Ovary (tissue), 9 donors: ENCODE results near the gene EDAR. TPM values are rescaled to one million over a fixed set of nuclear protein-coding genes. Genes with fewer than 3 reads are reported as not detected.

Experiments used
- DNase-seq, 5 donors: peaks; one replicate each; pipeline ENCODE4 v3.0.0-alpha.2; 2019 to 2020
- H3K27ac ChIP-seq, 2 donors: fragments of 200-600 bp; one replicate each; pipeline versions ENCODE4 v1.5.1 to v1.8.0; 2019 to 2022
- H3K27me3 ChIP-seq: fragments of 200-600 bp; one replicate; pipeline ENCODE4 v1.8.0; 2022
- H3K36me3 ChIP-seq: fragments of 200-600 bp; sonication (generic); one replicate; pipeline ENCODE4 v1.5.1; 2019
- H3K4me1 ChIP-seq: one replicate; pipeline ENCODE4 v1.8.1; 2013; ENCODE audit warnings: mild to moderate bottlenecking, moderate library complexity; ENCODE audit not compliant: insufficient read depth
- H3K4me3 ChIP-seq: fragments of 200-600 bp; sonication (generic); one replicate; pipeline ENCODE4 v1.5.1; 2017
- H3K9me3 ChIP-seq, 2 donors: fragments of 200-600 bp in 1 of 2; sonication (generic) in 1 of 2; one replicate each; pipeline versions ENCODE4 v1.5.1 to v1.8.1; 2013 to 2019; ENCODE audit warnings: mild to moderate bottlenecking in 1 of 2, moderate library complexity in 1 of 2
- EP300 ChIP-seq: sonication (generic); formaldehyde crosslinking; IDR thresholded peaks from one replicate; pipeline ENCODE4 v1.6.1; 2017; ENCODE audit warnings: antibody characterized with exemption
- POLR2A ChIP-seq: fragments of 450-650 bp; IDR thresholded peaks from one replicate; pipeline ENCODE4 v1.6.1; 2017; ENCODE audit warnings: antibody characterized with exemption, mild to moderate bottlenecking, moderate library complexity
- WGBS, 3 donors: extraction: QIAGEN DNeasy Blood & Tissue Kit in 1 of 3; methylation state at CpG; one replicate each; pipeline versions ENCODE4 v1.1.5 to v1.1.7; 2013 to 2017; 5-methylcytosine and 5-hydroxymethylcytosine counted together
- intact Hi-C, 4 donors: fragments of 100-400 bp; cut with DNase I; formaldehyde crosslinking; loops; one replicate each; pipeline versions ENCODE4 v1.11.0 to v1.15.1; 2022 to 2023
- polyA plus RNA-seq, 2 donors: library from polyadenylated mRNA; stranded (reverse); fragments of 200-250 nt in 1 of 2; fragments of 350-450 nt in 1 of 2; fragmentation: Illumina TruSeq in 1 of 2; extraction: RNeasy Lipid Tissue Mini Kit (QIAGEN cat#74804) in 1 of 2; gene quantifications; one replicate each; pipeline ENCODE4 v1.2.3, GENCODE V29; 2013 to 2014
- total RNA-seq, 7 donors: library from RNA; depleted of rRNA in 2 of 7; stranded (reverse); fragments of >200 nt in 2 of 7; fragmentation: NEBNext Ultra II Directional in 3 of 7; extraction: Animal tissue kit (Norgen Biotek cat#: 25700) in 3 of 7; gene quantifications; one replicate each; pipeline versions ENCODE4 v1.1.0 to v1.2.4, GENCODE V29; 2016 to 2023
- TF ChIP-seq, protein P1 (sequence below), 3 donors: fragments of 450-650 bp in 2 of 3; fragments of 200-600 bp in 1 of 3; IDR thresholded peaks; one replicate each; pipeline versions ENCODE4 v1.5.1 to v1.8.0; 2016 to 2022; ENCODE audit warnings: antibody characterized with exemption in 3 of 3, mild to moderate bottlenecking in 1 of 3
- donor health status: DM: no; HTN: no; CAD: no; lungs with moderate emphysema.
- donor health status: DM: no; HTN: no; CAD: no.
- donor health status: Bipolar disorder and iron deficiency.
- donor health status: DM: yes; HTN: yes; CAD: no.
- donor health status: DM: no; HTN: no; CAD: no.
- donor health status: DM: yes; HTN: yes; CAD: no.

EDAR gene
- total and polyA plus RNA-seq, 9 donors, result 0.11 to 0.13 (median 0.11) TPM; not detected in 6

DNA sequence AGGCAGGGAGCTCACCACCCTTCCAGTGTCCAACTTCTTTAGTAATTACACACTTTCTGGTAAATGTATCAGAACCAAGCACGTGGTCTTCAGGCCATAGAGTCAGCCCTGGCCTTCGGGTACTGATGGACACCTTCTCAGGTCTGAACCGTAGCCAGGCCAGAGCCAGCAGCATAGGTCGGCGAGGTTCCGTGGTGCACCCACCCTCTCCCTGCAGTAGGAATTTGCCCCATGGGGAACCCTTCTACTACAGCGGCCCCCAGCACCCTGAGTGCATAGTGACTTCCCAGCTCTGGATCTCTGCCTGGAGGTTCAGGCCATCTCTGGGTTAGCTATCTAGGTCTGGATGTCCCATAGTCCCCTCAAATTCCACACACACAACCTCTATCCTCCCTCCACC is 61.6 kb downstream of the EDAR start:
- no peak for TF ChIP-seq EP300
- TF ChIP-seq POLR2A, result no peak
- TF ChIP-seq, protein P1, sequence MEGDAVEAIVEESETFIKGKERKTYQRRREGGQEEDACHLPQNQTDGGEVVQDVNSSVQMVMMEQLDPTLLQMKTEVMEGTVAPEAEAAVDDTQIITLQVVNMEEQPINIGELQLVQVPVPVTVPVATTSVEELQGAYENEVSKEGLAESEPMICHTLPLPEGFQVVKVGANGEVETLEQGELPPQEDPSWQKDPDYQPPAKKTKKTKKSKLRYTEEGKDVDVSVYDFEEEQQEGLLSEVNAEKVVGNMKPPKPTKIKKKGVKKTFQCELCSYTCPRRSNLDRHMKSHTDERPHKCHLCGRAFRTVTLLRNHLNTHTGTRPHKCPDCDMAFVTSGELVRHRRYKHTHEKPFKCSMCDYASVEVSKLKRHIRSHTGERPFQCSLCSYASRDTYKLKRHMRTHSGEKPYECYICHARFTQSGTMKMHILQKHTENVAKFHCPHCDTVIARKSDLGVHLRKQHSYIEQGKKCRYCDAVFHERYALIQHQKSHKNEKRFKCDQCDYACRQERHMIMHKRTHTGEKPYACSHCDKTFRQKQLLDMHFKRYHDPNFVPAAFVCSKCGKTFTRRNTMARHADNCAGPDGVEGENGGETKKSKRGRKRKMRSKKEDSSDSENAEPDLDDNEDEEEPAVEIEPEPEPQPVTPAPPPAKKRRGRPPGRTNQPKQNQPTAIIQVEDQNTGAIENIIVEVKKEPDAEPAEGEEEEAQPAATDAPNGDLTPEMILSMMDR (IDR thresholded peaks at IDR 0.05), result no peak
- 77 to 88% (median 78%) methylated on average over 7 of the region's 7 CpGs for WGBS, 3 donors
- no peaks in the 10 kb centered on the region for H3K27me3 ChIP-seq
- intact Hi-C loops, result no loop called here
- no peaks in the 10 kb centered on the region for H3K9me3 ChIP-seq
- H3K27ac ChIP-seq, result no peak overlapping the region
- H3K36me3 ChIP-seq, result no peaks in the 10 kb centered on the region
- no peaks in the 10 kb centered on the region for H3K4me1 ChIP-seq
- DNase-seq, result no peak
- H3K4me3 ChIP-seq, result no peak overlapping the region

DNA sequence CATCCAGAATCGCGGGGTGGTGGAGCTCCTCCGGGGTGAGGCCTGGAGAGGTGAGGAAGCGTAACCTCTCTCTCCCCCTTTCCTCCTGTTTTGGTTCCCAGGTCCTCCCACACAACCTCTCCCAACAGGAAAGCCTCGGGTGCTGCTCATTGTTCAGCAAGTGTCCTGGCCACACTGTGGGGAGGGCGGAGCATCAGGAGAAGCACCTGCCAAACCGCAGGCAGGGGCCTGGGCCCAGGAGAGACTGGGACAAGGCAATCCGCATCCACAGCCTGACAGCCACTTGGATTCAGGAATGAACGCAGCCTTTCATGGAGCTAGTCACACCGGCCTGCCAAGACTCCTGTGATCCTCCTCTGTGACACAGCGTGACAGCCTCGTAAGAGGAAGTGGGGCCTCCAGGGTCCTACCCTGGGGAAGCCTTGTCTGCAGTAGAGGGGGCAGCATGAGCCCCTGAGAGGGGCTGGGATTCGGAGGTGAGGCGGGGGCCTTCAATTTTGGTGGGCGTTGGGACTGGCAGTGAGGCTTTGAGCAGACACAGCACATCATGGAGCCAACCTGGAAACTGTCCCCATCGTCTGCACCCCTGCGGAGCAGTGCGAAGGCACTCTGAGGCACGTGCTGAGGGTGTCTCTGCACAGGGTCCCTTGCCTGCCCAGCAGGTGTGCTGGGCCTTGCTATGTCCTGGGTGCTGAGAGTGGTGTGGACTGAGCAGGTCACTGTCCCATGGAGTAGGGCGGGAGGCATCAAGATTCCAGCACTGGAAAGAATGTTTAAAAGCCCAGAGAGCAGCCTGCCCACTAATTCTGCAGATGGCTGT is 62.2 kb downstream of the EDAR start:
- TF ChIP-seq, protein P1 (IDR thresholded peaks at IDR 0.05), result no peak
- TF ChIP-seq POLR2A (no peak), EP300 (no peak)
- Histone ChIP-seq H3K27ac (no peak overlapping the region), H3K4me1 (no peaks in the 10 kb centered on the region), H3K4me3 (no peak overlapping the region), H3K27me3 (no peaks in the 10 kb centered on the region), H3K36me3 (no peaks in the 10 kb centered on the region), H3K9me3 (no peaks in the 10 kb centered on the region)
- intact Hi-C loops, result no loop called here
- WGBS, 3 donors, result 73 to 81% (median 75%) methylated on average over 20 of the region's 20 CpGs
- no peak for DNase-seq

DNA sequence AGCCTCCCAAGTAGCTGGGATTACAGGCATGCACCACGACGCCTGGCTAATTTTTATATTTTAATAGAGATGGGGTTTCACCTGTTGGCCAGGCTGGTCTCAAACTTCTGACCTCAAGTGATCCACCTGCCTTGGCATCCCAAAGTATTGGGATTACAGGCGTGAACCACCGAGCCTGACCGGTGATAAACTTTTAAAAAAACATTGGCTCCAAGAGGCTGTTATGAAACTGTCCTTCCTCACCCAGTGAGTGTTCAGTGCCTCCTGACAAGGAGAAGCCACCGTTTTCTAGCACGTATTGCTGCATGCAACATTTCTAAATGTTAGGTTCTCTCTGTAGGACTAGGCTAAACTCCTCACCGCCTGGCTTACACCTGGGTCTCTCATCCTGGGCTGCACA is 63.3 kb downstream of the EDAR start:
- no peaks in the 10 kb centered on the region for H3K9me3 ChIP-seq
- no peaks in the 10 kb centered on the region for H3K36me3 ChIP-seq
- no peaks in the 10 kb centered on the region for H3K27me3 ChIP-seq
- no peaks in the 10 kb centered on the region for H3K4me1 ChIP-seq
- no peak overlapping the region for H3K4me3 ChIP-seq
- H3K27ac ChIP-seq, result no peak overlapping the region
- 84 to 88% (median 85%) methylated on average over 8 of the region's 8 CpGs for WGBS, 3 donors
- no peak for DNase-seq
- TF ChIP-seq, protein P1 (IDR thresholded peaks at IDR 0.05), result no peak
- TF ChIP-seq POLR2A (no peak), EP300 (no peak)
- intact Hi-C loops, result no loop called here

DNA sequence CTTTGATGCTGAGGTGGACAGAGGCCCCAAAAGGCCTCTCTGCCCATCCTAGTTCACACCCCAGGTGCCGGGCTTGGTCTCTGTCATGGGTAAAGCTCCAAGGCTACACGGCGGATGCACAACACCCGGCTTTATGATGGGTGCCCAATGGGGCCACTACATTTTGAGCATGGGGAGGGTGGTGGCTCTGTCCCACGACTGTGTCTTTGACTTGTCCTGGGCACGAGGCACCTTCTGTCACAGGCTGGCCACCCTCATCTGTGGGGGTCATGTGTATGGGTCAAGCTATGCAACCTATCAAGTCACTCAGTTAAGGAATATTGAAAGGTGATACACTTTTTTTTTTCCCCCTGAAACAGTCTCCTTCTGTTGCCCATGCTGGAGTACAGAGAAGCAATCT is 63.7 kb downstream of the EDAR start:
- Histone ChIP-seq H3K4me3 (no peak overlapping the region), H3K4me1 (no peaks in the 10 kb centered on the region), H3K27ac (no peak overlapping the region), H3K9me3 (no peaks in the 10 kb centered on the region), H3K27me3 (no peaks in the 10 kb centered on the region), H3K36me3 (no peaks in the 10 kb centered on the region)
- 79 to 90% (median 86%) methylated on average over 6 of the region's 6 CpGs for WGBS, 3 donors
- DNase-seq, result no peak
- TF ChIP-seq, protein P1 (IDR thresholded peaks at IDR 0.05), result no peak
- no peak for TF ChIP-seq EP300
- TF ChIP-seq POLR2A, result no peak
- intact Hi-C loops, result no loop called here
